Fibroblast of skin of left quadriceps (primary cell): Measurements from ENCODE around the gene LIMS3.
"Not testable (repeated sequence)": the region's sequence is repeated elsewhere in the genome, so short reads cannot be mapped to it uniquely, and the experiment has no call there.

Experiments used
- DNase-seq, 2 experiments: peaks; one replicate each; pipeline ENCODE4 v3.0.0-alpha.2; 2013; ENCODE audit warnings: low read depth in 2 of 2

LIMS3 gene, protein sequence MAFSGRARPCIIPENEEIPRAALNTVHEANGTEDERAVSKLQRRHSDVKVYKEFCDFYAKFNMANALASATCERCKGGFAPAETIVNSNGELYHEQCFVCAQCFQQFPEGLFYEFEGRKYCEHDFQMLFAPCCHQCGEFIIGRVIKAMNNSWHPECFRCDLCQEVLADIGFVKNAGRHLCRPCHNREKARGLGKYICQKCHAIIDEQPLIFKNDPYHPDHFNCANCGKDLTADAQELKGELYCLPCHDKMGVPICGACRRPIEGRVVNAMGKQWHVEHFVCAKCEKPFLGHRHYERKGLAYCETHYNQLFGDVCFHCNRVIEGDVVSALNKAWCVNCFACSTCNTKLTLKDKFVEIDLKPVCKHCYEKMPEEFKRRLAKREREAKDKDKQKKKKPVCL

DNA sequence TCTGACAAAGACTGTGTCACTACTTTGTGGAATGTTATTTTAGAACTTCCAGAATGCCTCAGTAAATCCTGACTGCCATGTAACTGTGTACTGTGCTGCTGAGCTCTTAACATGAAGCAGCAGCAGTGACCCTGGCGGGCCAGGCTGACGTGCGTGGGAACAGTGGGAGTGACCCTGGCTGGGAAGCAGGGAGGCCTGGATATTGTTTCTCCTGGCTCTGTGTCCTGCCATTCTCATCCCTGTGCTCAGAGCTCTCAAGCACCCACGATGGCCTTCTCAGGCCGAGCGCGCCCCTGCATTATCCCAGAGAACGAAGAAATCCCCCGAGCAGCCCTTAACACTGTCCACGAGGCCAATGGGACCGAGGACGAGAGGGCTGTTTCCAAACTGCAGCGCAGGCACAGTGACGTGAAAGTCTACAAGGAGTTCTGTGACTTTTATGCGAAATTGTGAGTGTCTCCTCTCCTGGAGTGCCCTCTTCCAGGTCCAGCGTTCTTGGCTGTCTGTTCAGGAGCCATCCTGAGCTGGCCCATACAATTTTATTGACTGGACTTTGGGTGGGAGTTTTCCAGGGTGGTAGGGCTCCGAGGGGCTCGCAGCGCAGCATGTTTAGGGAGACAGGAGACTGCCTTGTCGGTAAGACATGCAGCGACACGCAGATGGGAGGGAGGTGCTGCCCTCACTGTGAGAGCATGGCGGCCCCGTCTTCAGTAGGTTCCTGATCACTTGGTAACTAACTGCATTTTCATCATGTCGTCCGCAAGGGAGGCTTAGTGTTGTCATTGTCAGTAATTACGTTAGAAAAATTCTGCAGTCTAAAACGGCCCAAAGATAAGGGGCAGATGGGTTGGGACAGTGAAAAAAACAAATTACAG, at the start of gene LIMS3:
Gene LIMS3 (plus strand): TSS at position 227 of the 875 bp plus-strand sequence. CDS start 41 bp downstream, at position 268.
- DNase-seq = not testable (repeated sequence)

DNA sequence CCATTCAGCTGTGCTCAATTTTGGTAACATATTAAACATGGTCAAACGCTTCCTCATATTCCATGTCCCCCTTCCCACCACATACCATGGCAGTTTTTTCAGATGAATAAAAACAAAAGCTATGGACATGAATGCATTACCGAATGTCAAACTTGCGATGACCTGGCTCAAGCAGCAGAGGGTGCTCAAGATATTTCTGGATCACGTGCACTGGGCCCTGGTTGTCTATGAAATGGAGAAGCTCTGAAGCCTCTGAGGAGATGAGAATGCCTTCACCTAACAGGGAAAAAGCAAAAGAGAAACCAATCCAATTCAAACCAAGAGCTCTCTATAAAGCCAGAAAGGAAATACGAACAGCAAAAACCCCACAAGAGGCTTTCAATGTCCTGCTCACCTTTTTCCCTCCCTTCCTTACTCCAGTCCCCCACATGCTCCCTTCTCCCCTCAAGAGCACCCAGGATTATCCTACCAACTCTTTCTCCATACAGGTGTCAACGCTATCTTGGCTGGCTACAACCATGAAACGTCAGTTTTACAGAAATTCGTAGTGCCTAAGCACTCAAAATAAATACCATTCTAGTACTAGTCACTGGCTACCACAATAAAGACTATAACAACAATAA, 27.2 kb upstream of the LIMS3 start:
- DNase-seq = not testable (repeated sequence)

- not testable (repeated sequence) for DNase-seq
Observed at GRCh38 chr2:109876625-109877024, 21.9 kb upstream of the LIMS3 start.

- DNase-seq = not testable (repeated sequence)
Observed at GRCh38 chr2:109882112-109882511, 16.4 kb upstream of the LIMS3 start.

GRCh38 chr2:109888414-109888813, 10.1 kb upstream of the LIMS3 start:
- DNase-seq = not testable (repeated sequence)

GRCh38 chr2:109889909-109890308, 8.6 kb upstream of the LIMS3 start:
- not testable (repeated sequence) for DNase-seq

DNA sequence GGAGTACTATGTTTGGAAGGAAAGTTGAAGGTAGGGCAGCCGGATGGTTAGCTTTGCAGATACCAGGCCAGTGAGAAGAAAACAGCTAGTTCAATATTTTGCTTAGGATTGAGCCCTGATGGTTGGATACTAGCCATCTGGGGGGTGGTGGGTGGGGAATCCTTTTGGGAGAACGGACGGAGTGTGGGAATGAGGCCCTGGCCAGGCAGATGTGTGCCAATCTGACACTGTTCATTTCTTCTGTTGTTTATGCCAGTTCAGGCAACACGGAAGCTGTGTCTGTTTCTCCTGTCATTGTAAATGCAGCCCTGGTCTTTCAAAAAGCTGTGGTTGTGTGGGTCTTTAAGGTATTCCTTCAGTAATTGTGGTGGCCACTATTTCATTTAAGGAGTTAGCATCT, 7.5 kb upstream of the LIMS3 start:
- not testable (repeated sequence) for DNase-seq

DNA sequence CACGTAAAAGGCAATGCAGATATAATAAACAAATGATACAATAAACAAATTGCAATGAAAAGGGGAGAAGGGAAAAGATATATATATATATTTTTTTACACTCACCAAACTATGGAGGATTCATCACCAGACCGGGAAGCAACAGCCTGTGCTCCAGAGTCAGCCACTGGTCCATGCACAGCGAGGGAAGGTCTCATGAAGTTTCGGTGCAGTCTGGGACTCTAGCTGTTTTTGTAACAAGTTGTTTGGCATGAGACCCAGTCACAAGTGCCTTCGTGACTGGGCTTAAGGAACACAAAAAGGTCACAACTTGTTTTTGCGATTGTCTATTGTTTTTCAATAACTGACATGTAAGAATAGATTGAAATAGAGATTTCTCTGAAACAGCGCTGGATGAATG, 4.8 kb upstream of the LIMS3 start:
- DNase-seq = not testable (repeated sequence)

DNA sequence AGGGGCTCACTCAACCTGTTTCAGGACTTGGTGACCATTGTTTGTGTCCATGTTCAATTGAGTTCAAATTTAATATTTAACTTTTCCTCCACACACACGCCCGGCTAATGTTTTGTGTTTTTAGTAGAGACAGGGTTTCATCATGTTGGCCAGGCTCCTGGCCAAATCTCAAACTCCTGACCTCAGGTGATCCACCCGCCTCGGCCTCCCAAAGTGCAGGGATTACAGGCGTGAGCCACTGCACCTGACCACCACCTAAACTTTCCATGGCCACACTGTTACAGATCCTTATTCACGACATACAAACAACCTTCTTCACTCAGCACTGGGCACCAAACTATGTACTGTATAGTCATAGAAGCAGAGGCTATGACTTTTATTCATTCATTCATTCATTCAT, 4.3 kb upstream of the LIMS3 start:
- not testable (repeated sequence) for DNase-seq

- DNase-seq = not testable (repeated sequence)
Observed at GRCh38 chr2:109895090-109895869, 3.2 kb upstream of the LIMS3 start.

DNA sequence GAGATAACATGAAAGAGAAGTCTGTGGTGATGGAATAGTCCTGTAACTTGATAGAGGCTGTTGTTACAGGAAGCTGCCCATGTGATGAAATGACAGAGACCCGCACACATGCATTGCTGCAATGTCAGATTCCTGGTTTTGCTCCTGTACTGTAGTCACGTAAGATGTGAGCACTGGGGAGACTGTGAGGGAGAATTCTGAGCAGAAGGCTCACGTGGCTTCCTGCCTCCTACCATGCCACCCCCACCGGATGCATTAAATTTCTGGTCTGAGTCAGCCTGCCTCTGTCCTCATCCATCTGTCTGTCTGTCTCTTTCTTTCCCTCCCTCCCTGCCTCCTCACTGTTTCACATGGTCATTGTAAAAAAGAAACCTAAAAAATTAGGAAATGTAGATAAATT, 2.3 kb upstream of the LIMS3 start:
- DNase-seq = not testable (repeated sequence)

- not testable (repeated sequence) for DNase-seq
Observed at GRCh38 chr2:109897769-109898461, 573 bp upstream of the LIMS3 start.

DNA sequence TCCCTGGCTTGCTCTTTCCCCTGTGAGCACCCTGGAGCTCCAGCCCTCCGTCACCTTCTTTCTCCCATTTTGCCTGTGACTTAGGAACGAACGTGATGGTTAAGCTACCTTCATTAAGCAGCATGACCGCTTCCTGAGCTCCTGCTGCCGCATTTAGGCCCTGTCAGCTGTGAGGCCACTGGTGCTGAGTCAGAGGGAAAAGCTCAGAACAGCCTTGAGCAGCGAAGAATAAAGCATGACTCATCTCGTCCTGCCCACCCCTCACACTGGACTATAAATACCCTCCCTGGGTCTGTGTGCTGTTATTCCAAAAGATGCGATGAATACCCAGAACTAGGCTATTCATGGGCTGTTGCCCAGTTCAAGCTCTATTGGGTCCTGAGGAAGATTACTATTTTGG, 7.3 kb downstream of the LIMS3 start:
- not testable (repeated sequence) for DNase-seq

DNA sequence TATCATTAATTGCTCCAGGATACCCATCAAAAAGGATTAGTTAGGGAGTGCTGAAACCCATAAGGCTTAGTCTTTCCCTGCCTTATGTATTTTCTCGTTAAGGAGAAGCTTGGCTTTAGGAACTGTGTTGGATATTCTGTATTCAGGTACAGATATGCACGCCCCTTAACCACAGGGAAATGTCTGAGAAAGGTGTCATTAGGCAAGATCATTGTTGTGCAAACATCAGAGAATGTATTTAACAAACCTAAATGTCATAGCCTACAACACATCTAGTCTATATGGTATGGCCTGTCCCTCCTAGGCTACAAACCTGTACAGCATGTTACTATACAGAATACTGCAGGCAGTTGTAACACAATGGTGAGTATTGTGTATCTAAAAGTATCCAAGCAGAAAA, 10.1 kb downstream of the LIMS3 start:
- not testable (repeated sequence) for DNase-seq

DNA sequence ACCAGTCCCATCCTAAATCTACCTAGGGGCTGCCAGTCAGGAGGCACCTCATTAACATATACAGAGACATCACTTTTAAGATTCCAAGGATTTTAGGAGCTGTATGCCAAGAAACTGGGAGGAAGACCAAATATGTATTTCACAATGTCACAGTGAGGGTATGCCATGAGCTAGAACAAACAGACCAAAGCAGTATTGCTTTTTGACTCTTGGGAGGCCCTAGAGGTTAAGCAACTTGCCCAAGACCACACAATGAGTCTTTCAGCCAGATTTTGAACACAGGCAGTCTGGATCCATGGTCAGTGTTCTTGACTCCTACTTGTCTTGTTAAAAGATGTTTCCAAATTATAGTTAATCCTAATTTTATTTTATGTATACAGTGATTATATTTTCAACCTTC, 12.3 kb downstream of the LIMS3 start:
- not testable (repeated sequence) for DNase-seq

- DNase-seq = not testable (repeated sequence)
Observed at GRCh38 chr2:109913911-109914310, 15.4 kb downstream of the LIMS3 start.

DNA sequence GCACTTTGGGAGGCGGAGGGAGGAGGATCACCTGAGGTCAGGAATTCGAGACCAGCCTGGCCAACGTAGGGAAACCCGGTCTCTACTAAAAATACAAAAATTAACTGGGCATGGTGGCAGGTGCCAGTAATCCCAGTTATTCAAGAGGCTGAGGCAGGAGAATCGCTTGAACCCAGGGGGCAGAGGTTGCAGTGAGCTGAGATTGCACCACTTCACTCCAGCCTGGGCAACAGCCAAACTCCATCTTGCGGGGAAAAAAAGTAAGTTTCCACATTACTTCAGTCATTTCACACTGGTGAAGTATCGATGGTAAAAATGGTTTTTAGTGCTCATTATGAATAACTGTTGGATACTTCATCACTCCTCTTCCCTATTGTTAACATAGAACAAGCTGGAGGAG, 16.1 kb downstream of the LIMS3 start:
- not testable (repeated sequence) for DNase-seq

DNA sequence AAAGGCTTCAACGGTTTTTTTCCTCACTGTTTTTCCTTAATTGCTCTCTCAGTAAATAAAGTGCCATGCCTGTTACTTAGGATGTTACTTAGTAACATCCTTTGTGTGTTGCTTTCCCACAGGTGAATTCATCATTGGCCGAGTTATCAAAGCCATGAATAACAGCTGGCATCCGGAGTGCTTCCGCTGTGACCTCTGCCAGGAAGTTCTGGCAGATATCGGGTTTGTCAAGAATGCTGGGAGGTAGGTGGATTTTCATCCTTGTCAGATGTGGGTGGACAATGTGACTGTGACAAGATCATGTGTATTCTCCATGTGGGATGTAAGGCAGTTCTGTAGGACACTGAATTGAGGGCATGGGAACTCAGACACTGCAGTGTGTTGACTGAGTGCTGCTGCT, 17.3 kb downstream of the LIMS3 start:
- DNase-seq = not testable (repeated sequence)

GRCh38 chr2:109920162-109920561, 21.7 kb downstream of the LIMS3 start:
- not testable (repeated sequence) for DNase-seq

- not testable (repeated sequence) for DNase-seq
Observed at GRCh38 chr2:109921543-109922384, 23.3 kb downstream of the LIMS3 start.
